GM12872 (cell line): ENCODE measurements around the gene MAPK14.
A peak's percentile ranks its signal among the peaks of the same experiment; 100 is the strongest.

Experiments used
- CTCF ChIP-seq: IDR thresholded peaks from 3 replicates; pipeline ENCODE4 v1.5.1; 2011; ENCODE audit warnings: low read depth, mild to moderate bottlenecking, low read length, moderate library complexity; ENCODE audit not compliant: insufficient read depth

Gene MAPK14

GRCh38 chr6:36019167-36019566 lies 8.4 kb upstream of the MAPK14 start:
- TF ChIP-seq CTCF = no peak

GRCh38 chr6:36020154-36020553 lies 7.5 kb upstream of the MAPK14 start:
- no peak for TF ChIP-seq CTCF

DNA sequence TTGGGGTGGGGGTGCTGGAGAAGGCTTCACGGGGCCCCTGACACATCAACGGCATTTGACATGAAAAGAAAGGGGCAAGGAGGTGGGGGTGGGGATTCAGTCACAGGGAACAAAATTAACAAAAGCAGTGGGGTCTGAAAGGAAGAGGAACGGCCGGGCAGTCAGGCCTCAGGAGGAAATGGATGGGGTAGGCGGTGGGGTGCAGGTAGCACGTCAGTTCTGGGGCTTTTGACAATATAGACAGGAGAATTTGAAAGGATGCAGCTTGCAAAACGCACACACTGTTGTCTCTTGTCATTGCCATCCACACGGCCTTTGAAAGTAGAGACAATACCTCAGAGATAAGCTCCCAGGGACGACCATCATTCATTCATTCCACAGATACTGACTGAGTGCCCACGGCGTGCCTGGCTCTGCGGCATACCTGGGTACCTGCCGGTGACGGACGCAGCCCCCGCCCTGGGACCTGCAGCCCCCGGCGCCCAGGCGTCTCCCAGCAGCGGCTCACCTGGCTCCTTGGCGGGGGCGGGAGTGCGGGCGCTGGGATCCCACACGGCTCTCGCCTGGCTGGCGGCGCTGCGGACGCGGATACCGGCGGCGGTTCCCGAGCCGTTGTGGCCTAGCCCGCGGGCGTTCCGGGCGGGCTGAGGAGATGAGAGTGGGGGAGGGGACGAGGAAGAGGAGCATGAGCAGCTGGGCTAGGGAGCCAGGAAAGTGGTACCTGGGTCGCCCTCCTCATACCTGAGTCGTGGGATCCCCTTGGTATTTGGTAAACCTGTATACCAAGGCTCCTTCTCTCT lies 3.4 kb upstream of the MAPK14 start, which contains the start of gene SLC26A8:
Gene SLC26A8, minus strand, starts transcription at position 646 of the 800 bp plus-strand sequence. CDS start 4,934 bp downstream, outside the sequence.
- no peak for TF ChIP-seq CTCF

- no peak for TF ChIP-seq CTCF
Measured at GRCh38 chr6:36025260-36025931, 2.2 kb upstream of the MAPK14 start.

GRCh38 chr6:36025932-36026327 lies 1.7 kb upstream of the MAPK14 start:
- TF ChIP-seq CTCF = no peak

DNA sequence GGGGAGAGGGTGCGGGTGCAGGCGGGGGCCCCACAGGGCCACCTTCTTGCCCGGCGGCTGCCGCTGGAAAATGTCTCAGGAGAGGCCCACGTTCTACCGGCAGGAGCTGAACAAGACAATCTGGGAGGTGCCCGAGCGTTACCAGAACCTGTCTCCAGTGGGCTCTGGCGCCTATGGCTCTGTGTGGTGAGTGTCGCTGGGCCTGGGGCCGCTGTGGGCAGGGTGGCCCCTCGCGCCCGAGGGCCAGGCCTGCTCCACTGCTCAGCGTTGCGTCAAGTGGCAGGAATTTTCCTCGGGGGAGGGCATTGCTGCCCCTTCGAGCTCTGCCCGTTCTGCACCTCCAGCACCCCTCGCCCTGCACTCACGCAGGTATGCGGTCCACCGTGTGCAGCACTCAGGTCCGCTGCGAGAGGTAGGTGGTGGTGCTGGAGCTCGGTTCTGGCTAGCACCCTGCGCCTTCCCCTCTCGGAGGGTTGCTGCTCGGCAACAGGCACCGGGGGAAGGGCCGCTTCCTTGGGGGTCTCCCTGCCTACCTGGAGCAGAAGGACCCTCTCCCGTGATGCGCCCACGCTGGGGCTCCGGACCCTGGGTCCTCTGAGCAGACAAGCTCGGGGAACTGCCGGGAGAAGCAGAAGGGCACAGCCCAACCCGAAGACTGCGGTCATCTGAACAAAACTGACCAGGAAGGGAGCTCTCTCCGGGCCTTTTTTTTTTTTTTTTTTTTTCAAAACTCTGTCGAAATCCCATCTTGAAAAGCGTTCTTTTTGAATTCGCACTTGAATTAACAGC lies 674 bp downstream of the MAPK14 start:
- peak; percentile 15; the same call in 1 of the 3 replicates for TF ChIP-seq CTCF

DNA sequence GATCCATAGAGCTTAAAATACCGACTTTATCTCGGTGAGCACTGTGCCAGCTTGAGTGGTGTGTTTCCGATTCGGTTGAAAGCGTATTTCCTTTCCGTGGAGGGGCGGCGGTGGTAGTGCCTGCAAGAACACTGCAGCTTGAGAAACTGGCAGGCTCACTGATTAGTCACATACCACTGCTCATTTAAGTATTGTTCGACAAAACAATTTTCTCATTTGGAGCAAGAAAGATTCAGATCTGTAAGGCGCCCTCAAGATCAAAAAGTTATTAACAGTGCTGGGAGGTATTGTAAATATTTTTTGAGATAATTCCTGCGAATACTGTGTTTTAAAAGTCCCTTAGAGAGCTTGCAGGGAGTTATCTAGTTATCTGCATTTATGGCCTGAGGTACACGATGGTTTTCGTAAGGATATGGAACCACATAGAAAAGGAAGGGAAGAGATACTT lies 1.3 kb downstream of the MAPK14 start:
- no peak for TF ChIP-seq CTCF
